Femur (tissue), 1 donor: ENCODE data around the gene CCDC60.

Experiments used
- DNase-seq: peaks from one replicate; pipeline ENCODE4 v3.0.0-alpha.2; 2017

Gene CCDC60

GRCh38 chr12:119556854-119557253, 222.3 kb downstream of the CCDC60 start:
- no peak for DNase-seq

GRCh38 chr12:119565404-119565803, 230.9 kb downstream of the CCDC60 start:
- no peak for DNase-seq

DNA sequence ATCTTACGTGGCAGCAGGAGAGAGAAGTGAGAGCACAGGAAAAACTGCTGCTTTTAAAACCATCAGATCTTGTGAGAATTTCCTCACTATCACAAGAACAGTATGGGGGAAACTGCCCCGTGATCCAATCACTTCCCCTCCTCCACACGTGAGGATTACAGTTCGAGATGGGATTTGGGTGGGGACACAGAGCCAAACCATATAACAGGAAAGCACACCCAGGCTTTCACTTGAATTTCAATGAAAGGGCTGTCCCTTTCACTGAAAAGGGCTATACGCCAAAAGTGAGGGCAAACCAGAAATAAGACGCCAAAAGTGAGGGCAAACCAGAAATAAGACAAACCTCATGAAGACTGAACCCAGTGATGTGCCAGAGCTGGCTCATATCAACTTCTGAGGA, 236.2 kb downstream of the CCDC60 start:
- no peak for DNase-seq

DNA sequence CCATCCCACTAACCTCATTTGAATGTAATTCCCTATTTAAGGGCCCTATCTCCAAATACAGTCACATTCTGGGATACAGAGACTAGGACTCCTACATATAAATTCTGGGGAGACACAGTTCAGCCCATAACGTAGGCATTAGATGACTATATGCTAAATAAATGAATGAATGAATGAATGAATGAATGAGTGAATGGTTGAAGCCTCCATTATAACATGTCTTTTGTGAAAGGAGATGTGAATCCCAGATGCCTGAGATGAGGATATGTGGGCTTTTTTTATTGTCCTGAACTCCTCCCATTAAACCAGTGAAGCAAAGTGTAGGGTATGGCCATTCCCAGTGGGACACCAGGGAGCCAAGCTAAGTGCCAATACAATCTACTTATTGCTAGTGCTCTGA, 238.6 kb downstream of the CCDC60 start:
- no peak for DNase-seq

DNA sequence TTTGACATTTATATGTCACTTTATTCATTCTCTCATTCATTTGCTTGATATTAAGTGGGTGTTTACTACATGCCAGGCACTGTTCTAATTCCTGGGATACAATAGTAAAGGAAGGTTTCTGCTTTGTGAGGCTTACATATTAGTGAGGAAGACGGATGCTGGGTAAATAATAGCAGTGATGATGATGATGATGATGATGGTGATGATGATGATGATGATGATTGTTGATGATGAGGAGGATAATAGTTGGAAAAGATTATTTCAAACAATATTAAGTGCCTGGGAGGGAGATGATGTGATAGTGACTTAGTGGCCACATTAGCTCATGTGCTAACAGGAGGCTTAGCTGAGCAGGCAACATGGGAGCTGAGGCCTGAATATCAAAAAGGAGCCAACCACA, 239.7 kb downstream of the CCDC60 start:
- DNase-seq, result no peak

GRCh38 chr12:119576118-119576810, 241.7 kb downstream of the CCDC60 start:
- no peak for DNase-seq

- no peak for DNase-seq
These were observed 242.4 kb downstream of the CCDC60 start for GRCh38 chr12:119576915-119577314.

GRCh38 chr12:119578112-119578511, 243.6 kb downstream of the CCDC60 start:
- DNase-seq, result no peak

GRCh38 chr12:119589097-119589496, 254.6 kb downstream of the CCDC60 start:
- DNase-seq, result no peak

DNA sequence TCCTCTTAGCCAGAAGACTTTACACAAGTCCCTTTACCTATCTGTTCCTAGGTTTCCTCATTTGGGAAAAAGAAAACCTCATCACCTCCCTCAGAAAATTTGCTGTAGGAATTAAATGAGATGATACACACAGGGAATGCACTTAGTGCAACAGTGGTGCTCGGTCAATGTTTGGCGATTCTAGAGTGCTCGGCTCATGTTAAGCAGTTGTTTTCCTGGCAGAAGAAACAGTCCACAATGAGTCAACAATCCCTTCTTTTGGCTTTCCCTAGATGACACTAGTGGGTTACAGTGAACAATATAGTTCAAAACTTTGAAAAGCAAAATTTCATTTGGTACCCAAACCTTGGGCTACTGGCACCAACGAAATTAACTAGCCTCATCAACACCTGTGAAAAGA, 255.1 kb downstream of the CCDC60 start:
- no peak for DNase-seq
